ENCODE results near the gene APBA1. TPM values are rescaled to one million over a fixed set of nuclear protein-coding genes. Genes with fewer than 3 reads are reported as not detected.

The APBA1 gene
- total and polyA plus RNA-seq, 2 donors (not counting 3 experiments of a cell fraction or from before 2014, with no cell fraction given): 6.1 to 11.3 TPM

- Histone ChIP-seq H3K4me2 (ENCODE audit: insufficient read depth, low read length) (no peak overlapping the region), H3K9ac (replicated peaks; ENCODE audit: extremely low read depth, insufficient read depth, low read length) (no peak overlapping the region), H3K9me3 (replicated peaks; ENCODE audit: control insufficient read depth, insufficient read depth, low read length) (no peaks in the 10 kb centered on the region), H3K79me2 (ENCODE audit: control insufficient read depth, insufficient read depth, low read length) (no peaks in the 10 kb centered on the region), H3K27ac (ENCODE audit: insufficient read depth, low read depth, low read length) (no peak overlapping the region), H3K4me1 (ENCODE audit: control insufficient read depth, extremely low read depth, insufficient read depth, low read length) (peaks cover 15% of the 10 kb centered on the region), H3K27me3 (ENCODE audit: control insufficient read depth in 2 of 2, insufficient read depth in 2 of 2, low read length in 2 of 2) (peaks cover 0 to 5% of the 10 kb centered on the region in 2 experiments), H3K36me3 (ENCODE audit: control insufficient read depth in 2 of 2, extremely low read depth in 1 of 2, insufficient read depth in 2 of 2, low read length in 2 of 2) (no peaks in the 10 kb centered on the region), H3K9me1 (replicated peaks; ENCODE audit: control insufficient read depth, extremely low read depth, insufficient read depth, low read length) (peaks cover 2% of the 10 kb centered on the region), H4K20me1 (replicated peaks; ENCODE audit: control insufficient read depth, extremely low read depth, insufficient read depth, low read length) (no peaks in the 10 kb centered on the region), H3K4me3 (replicated peaks in 1 of 3; ENCODE audit: insufficient read depth in 1 of 3, low read depth in 1 of 3, low read length in 3 of 3) (no peak overlapping the region), H2AFZ (ENCODE audit: low read depth, low read length) (no peak overlapping the region)
- dilution Hi-C loops (cut with MboI; ENCODE audit: extremely low pct_ligation_motif_present, low sequenced_read_pairs): no loop called here
- DNase-seq (ENCODE audit: low read depth, low spot score) (no peak), FAIRE-seq (no peak)
- ChIA-PET POLR2A (no interaction called here), CTCF (interaction anchor here (1.1 kb wide), 1 partner anchor 15 kb away, joined by 3 read pairs; no protein-coding TSS in a partner anchor)
- no peak for TF ChIP-seq CTCF (IDR thresholded peaks at IDR 0.05; ENCODE audit: extremely low read depth in 1 of 2, insufficient read depth in 1 of 2, low read depth in 1 of 2, low read length in 2 of 2)
- no peak for TF ChIP-seq MYC (IDR thresholded peaks at IDR 0.05; ENCODE audit: low read depth, low read length)
- TF ChIP-seq POLR2A (IDR thresholded peaks at IDR 0.05; ENCODE audit: low read depth, low read length): no peak
- TF ChIP-seq JUN (IDR thresholded peaks at IDR 0.05; ENCODE audit: borderline replicate concordance, insufficient read depth, insufficient read length, low read depth): no peak
- no peak for TF ChIP-seq FOS (IDR thresholded peaks at IDR 0.05; ENCODE audit: borderline replicate concordance, insufficient read depth, low read length)
- TF ChIP-seq POLR2AphosphoS5 (IDR thresholded peaks at IDR 0.05; ENCODE audit: insufficient read depth, low read depth, low read length): no peak
- TF ChIP-seq EZH2 (IDR thresholded peaks at IDR 0.05; ENCODE audit: borderline replicate concordance, low read depth, low read length, severe bottlenecking): no peak
- no peak for TF ChIP-seq MAX (IDR thresholded peaks at IDR 0.05; ENCODE audit: insufficient read depth, insufficient read length)
- TF ChIP-seq GATA2 (IDR thresholded peaks at IDR 0.05; ENCODE audit: insufficient read depth, insufficient read length, low read depth, low read length): no peak
- no TSS peak for BruUV-seq (replicated peaks)
- intact Hi-C loops (cut with micrococcal nuclease): no loop called here
These were observed 14.9 kb downstream of the APBA1 start for GRCh38 chr9:69657269-69657668.
